ENCODE data around the gene CISD3. TPM values are rescaled to one million over a fixed set of nuclear protein-coding genes. Genes with fewer than 3 reads are reported as not detected.

CISD3 gene
- total RNA-seq, 2 donors from 2014 or later, result 17.2 to 20.0 TPM

GRCh38 chr17:38747463-38748148 lies 17.5 kb downstream of the CISD3 start:
- H3K4me1 ChIP-seq, result peaks cover 0 to 67% of the 10 kb centered on the region in 2 donors
- H3K9me3 ChIP-seq, result no peaks in the 10 kb centered on the region
- DNase-seq (ENCODE audit: low spot score), result no peak
- H3K4me3 ChIP-seq, result peak overlapping the region; percentile 80 to 95
- TF ChIP-seq CTCF (IDR thresholded peaks at IDR 0.05), result peak in 1 of 2 donors; percentile 59
- no peaks in the 10 kb centered on the region for H3K36me3 ChIP-seq
- peak overlapping the region; percentile 91 to 96 for H3K27ac ChIP-seq
- no peaks in the 10 kb centered on the region for H3K27me3 ChIP-seq

GRCh38 chr17:38748149-38748891 lies 18.2 kb downstream of the CISD3 start, which contains the start of gene PCGF2:
Gene PCGF2 (minus strand): TSS chr17:38748336. CDS start chr17:38740402, 7,934 bp downstream.
- Histone ChIP-seq H3K4me1 (peaks cover 0 to 64% of the 10 kb centered on the region in 2 donors), H3K4me3 (peak within 1 kb of the TSS; percentile 80 to 95), H3K36me3 (no peaks in the 10 kb centered on the region), H3K27ac (peak within 1 kb of the TSS; percentile 91 to 96), H3K9me3 (no peaks in the 10 kb centered on the region), H3K27me3 (no peaks in the 10 kb centered on the region)
- DNase-seq (ENCODE audit: low spot score), result peak; percentile 95
- TF ChIP-seq CTCF (IDR thresholded peaks at IDR 0.05), result no peak

- H3K9me3 ChIP-seq, result no peaks in the 10 kb centered on the region
- peaks cover 0 to 64% of the 10 kb centered on the region in 2 donors for H3K4me1 ChIP-seq
- TF ChIP-seq CTCF (IDR thresholded peaks at IDR 0.05), result peak in 1 of 2 donors; percentile 6
- H3K27me3 ChIP-seq, result no peaks in the 10 kb centered on the region
- H3K27ac ChIP-seq, result peak overlapping the region; percentile 91 to 96
- no peak for DNase-seq (ENCODE audit: low spot score)
- H3K36me3 ChIP-seq, result no peaks in the 10 kb centered on the region
- H3K4me3 ChIP-seq, result peak overlapping the region; percentile 80 to 95
These were observed 18.7 kb downstream of the CISD3 start for GRCh38 chr17:38748892-38749222.

- no peak for TF ChIP-seq CTCF (IDR thresholded peaks at IDR 0.05)
- Histone ChIP-seq H3K27ac (peak overlapping the region; percentile 91 to 96), H3K36me3 (peaks cover 1% of the 10 kb centered on the region), H3K9me3 (no peaks in the 10 kb centered on the region), H3K4me1 (peaks cover 0 to 67% of the 10 kb centered on the region in 2 donors), H3K27me3 (no peaks in the 10 kb centered on the region), H3K4me3 (peak overlapping the region; percentile 80 to 95)
- DNase-seq (ENCODE audit: low spot score), result peak; percentile 91
These were observed 19.3 kb downstream of the CISD3 start for GRCh38 chr17:38749223-38750043.

GRCh38 chr17:38750044-38750311 lies 19.8 kb downstream of the CISD3 start:
- H3K27me3 ChIP-seq, result no peaks in the 10 kb centered on the region
- H3K9me3 ChIP-seq, result no peaks in the 10 kb centered on the region
- H3K27ac ChIP-seq, result peak overlapping the region; percentile 91 to 96
- peaks cover 6% of the 10 kb centered on the region for H3K36me3 ChIP-seq
- no peak for DNase-seq (ENCODE audit: low spot score)
- TF ChIP-seq CTCF (IDR thresholded peaks at IDR 0.05), result no peak
- peak overlapping the region; percentile 80 to 95 for H3K4me3 ChIP-seq
- H3K4me1 ChIP-seq, result peaks cover 0 to 73% of the 10 kb centered on the region in 2 donors

All from right atrium auricular region (tissue), 2 donors.